Measurements from ENCODE around the gene PRDM15.
A peak's percentile ranks its signal among the peaks of the same experiment; 100 is the strongest.

PRDM15 gene

GRCh38 chr21:41908829-41909228, 29.7 kb upstream of the PRDM15 start:
- DNase-seq (ENCODE audit: low read depth): no peak

DNA sequence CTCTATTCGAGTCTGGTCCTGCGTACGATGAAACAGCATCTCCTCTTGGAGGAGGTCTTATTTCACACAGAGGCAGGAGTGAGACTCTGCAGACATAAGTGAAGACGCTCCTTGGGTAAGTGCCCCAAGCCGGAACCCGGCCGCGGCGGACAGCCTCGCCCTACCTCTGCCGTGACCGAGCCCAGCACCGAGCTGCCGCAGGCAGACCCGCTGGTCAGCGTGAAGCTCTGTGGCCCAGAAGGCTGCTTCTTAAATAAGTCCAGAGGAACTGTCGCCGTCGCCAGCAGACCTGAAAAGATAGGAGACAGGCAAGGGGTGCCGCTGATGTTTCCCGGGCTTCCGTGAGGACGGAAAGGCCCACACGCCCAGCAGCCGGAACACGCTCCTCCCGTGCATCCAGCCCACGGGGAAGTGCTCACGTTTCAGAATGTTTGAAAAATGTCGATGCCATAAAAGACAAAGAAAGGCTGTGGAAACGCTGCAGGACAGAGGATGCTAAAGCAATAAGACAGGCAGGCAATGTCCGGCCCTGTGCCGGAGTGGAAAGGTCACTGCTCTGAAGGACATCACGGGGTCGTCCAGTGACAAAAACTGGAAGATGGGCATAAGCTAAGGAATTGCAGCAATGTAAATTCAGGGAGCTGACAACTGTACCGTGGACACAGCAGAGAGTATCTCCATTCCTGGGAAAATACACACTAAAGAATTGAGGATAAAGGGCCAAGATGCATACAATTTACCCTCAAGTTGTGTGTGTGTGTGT, 28.5 kb upstream of the PRDM15 start:
- DNase-seq (ENCODE audit: low read depth): no peak

DNA sequence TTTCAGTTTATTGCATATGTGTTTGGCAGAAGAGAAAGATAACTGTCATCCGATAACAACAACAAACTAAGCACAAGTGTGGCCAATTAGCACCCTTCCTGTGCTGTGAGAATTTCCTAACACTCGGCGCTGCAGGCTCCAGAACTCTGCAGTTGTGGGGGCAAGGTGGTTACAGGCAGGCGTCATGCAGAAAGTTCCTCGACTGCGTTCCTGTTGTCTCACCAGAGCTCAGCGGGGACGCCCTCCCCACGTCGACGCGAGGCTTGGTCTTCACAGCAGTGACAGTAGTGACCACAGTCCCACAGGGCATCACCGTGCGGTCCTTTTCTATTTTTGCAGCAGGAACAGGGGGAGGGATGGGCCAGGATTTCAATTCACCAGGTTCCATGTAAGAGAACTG, 27.6 kb upstream of the PRDM15 start:
- no peak for DNase-seq (ENCODE audit: low read depth)

GRCh38 chr21:41903559-41904351, 24.6 kb upstream of the PRDM15 start:
- DNase-seq (ENCODE audit: low read depth): no peak

GRCh38 chr21:41902946-41903345, 23.8 kb upstream of the PRDM15 start:
- DNase-seq (ENCODE audit: low read depth): no peak

GRCh38 chr21:41901782-41902181, 22.6 kb upstream of the PRDM15 start:
- no peak for DNase-seq (ENCODE audit: low read depth)

DNA sequence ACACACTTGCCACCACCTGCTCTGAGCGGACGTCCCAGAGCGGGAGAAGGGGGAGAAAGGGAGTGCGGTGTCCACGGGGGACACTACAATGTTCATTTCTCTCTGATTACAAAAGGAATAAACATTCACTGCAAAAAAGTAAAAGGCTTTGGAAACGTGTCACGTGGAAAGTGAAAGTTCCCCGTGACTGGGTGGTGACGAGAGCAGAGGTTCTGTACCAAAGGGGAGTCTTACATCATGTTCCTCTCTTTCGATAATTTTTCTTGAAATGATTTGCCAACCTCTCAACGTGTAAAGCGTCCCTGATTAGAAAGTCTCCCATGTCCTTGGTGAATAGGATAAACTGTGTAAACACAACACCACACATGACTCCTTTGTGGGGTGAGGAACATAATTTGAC, 22.0 kb upstream of the PRDM15 start:
- no peak for DNase-seq (ENCODE audit: low read depth)

DNA sequence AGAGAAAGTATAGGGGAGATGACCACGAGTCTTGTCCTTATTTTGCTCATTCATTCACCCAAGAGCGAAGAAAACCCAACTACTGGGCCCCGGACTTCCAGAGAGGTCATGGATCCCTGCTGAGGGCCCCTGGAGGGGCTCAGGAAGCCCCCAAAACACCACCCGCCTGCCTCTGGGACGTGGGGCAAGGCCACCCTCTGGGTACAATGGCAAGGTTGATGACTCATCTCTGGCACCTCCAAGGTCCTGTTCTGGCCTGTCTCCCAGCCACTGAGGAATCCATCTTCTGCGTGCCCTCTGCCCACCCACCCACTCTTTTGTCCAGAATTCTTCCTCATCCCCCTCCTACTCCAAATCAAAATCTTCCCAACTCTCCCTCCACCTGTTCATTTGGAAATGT, 21.3 kb upstream of the PRDM15 start:
- DNase-seq (ENCODE audit: low read depth): no peak

DNA sequence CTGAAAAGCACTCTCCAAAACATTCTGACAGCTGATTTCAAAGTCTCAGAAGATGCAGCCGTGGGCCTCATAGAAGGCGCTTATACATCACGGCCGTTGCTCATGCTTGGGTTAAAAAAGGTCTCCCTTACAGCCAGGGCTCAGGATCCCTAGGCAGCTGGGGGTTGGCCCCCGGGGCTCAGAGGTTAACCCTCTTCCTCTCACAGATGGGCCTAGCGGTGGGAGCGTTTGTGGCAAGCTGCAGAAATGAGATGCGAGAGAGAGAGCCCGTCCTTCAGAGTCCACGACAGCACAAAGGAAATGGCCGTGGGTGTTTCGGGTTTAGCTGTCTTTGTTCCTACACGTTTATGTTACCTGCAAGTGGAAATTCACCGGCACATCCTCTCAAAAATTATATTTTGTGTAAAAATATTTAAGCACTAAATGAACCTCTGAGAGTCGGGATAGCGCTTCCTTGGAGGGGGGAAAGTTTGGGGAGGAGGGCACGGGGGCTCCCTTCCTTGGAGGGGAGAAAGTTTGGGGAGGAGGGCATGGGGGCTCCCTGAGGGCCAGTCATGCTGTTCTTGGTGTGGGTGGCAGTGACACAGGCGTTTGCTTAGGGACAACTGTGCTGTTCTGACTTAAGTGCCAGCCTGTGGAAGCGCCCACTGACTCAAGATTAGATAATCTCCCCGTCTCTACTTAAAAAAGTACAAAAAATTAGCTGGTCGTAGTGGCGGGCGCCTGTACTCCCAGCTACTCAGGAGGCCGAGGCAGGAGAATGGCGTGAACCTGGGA, 20.5 kb upstream of the PRDM15 start:
- no peak for DNase-seq (ENCODE audit: low read depth)

- DNase-seq (ENCODE audit: low read depth): no peak
Measured at GRCh38 chr21:41898998-41899397, 19.9 kb upstream of the PRDM15 start.

DNA sequence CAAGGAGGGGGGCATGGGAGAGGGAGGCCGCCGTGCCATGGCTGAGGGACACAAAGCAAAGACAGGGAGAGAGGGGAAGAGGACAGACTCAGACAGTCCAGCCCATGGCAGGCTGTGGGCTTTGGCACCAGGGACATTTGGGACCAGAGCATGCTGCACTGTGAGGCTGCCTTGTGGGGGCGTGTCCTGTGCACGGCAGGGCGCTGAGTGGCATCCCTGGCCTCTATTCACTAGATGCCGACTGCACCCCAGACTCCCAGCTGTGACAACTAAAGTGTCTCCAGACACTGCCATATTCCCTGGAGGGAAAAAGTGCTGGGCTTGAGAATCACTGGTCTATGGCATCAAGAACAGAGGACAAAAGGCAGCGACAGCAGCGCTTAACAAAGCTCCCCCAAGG, 18.6 kb upstream of the PRDM15 start:
- DNase-seq (ENCODE audit: low read depth): no peak

GRCh38 chr21:41897047-41897669, 18.0 kb upstream of the PRDM15 start:
- no peak for DNase-seq (ENCODE audit: low read depth)

DNA sequence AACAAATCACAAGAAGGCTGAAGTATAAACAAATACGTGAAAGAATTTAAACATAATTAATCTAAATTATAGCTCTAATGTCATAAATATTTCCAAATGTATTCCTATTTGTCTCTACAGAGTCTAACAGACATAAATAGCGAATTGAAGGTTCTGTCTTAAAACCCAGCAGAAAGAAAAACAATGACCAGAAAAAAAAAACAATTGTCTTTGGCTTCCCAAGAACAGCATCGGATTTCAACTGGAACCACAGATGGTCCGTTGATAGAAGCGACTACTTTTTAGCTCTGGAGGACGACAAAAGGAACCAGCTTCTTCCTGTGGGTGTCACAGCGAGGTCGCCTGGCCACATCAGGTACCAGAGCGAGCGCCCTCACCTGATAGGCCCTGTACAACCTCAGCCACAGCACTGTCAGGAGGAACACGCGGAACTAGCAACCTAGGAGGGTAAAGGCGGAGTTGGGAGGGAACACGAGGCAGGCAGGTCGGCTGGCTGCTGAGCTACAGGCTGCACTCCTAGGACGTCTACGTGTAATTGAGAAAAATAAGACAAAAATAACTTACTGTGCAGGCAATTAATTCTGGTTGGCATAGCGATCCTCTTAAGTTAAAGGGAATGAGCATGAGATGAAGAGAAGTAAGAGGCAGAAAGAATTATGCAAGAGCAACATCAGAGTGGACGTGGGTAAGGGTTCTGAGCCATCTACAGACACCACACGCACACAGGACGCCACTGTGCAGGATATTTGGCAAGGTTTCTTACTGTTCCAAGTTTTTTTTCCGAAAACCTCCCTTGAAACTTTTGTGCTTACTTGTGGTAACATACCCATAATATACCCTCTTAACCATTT, 16.7 kb upstream of the PRDM15 start:
- DNase-seq (ENCODE audit: low read depth): peak; percentile 12

- DNase-seq (ENCODE audit: low read depth): no peak
Measured at GRCh38 chr21:41894922-41895557, 15.9 kb upstream of the PRDM15 start.

DNA sequence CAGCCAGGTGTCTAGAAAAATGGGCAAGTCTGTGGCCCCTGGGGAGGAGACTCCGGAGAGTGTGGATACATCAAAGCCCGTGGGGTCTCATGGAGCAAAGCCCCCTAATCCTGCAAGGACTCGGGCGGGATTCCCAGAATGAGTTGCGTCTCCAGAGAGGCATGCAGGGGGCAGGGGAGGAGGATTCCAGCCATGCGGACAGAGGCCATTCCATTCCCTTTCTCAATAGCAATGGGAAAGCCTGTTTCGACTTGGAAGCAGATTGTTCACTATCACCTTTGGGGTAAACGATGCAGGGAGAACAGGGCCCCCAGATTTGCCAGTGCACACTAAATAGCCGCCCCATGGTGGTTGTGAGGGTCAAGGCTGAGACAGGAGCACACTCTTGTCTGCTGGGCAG, 15.4 kb upstream of the PRDM15 start:
- no peak for DNase-seq (ENCODE audit: low read depth)

DNA sequence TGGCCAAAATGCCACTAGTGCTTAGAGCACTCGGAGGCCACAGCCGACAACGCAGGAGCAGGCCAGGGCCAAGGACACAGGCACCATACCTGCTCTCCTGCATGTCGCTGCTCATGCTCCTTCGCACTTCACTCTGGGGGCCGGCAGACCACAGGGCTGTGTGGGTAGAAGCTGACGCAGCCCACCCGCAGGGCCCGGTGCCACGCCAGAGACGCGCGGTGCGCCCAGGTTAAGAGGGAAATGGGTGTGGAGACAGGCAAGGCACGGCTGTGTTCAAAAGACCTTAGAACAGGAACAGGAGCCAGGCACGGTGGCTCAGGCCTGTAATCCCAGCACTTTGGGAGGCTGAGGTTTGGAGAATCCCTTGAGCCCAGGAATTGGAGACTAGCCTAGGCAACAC, 13.6 kb upstream of the PRDM15 start:
- no peak for DNase-seq (ENCODE audit: low read depth)

- DNase-seq (ENCODE audit: low read depth): no peak
Measured at GRCh38 chr21:41891132-41891531, 12.0 kb upstream of the PRDM15 start.

GRCh38 chr21:41890355-41890754, 11.2 kb upstream of the PRDM15 start:
- DNase-seq (ENCODE audit: low read depth): no peak

GRCh38 chr21:41888749-41889376, 9.7 kb upstream of the PRDM15 start:
- DNase-seq (ENCODE audit: low read depth): no peak

DNA sequence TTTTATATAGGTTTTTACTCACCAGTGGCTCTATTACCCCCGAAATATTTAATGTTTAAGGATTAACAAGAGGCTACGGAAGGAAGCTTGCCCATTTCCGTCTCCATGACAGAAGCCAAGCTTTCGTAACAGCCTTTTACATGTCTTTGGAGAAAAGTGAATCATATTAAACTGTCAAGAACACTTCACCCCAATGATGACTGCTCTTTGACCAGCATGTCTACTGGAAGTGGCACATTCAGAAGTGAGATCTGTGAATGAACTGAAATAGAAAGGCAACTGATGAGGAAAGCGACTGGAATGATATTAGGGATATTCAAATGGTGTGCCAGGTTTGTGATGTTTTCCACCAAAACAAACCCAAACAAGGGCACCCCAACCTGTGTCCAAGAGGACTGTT, 8.5 kb upstream of the PRDM15 start:
- DNase-seq (ENCODE audit: low read depth): no peak

Data from T-helper 22 cell (primary cell).